OCI-M2 (cell line): Measurements from ENCODE around the gene CABP1.

Experiments used
- DNase-seq: peaks from one replicate; lab custom pipeline; 2025; ENCODE audit not compliant: unreplicated experiment; lab: John Stamatoyannopoulos, UW

The CABP1 gene

DNA sequence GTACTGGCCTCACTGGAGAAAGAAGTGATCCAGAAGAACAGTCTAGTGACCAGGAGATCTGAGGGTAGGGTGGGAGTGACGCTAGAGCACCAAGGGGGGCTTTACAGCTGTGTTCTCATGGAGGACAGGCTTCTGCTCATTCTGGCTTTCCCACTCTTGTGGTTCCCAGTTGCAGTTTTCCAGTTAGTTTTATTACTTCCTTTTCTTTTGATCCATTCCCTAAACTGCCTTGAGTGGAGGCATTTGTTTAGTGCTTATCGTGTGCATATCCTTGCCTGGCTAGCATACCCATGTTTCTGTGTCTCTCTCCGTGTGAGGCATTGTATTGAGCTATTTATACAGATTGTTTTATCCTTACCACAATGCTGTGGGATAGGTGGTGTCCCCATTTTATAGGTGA is 50.6 kb downstream of the CABP1 start:
- no peak for DNase-seq

- no peak for DNase-seq
Measured at GRCh38 chr12:120692524-120693033, 52.2 kb downstream of the CABP1 start.

GRCh38 chr12:120693848-120694247 is 53.4 kb downstream of the CABP1 start:
- no peak for DNase-seq

DNA sequence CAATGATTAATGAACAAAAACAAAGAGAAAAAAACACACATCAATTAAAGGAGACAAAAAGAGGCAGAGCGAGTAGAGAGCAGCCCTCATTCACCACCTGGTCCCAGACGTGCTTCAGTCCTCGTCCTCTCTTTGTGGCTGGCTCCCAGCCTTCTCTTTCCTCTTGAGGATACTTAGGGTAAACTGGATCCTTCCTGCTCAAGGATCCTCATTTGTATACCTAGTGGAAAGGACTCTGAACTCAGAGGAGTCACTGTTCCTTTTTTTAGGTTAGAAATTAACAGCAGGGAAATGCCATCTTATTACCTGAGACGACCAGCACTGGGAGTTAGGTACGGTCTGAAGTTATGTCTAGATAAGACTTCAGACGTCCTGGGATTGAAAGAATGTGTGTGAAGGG is 56.2 kb downstream of the CABP1 start:
- DNase-seq = no peak

- DNase-seq = no peak
Measured at GRCh38 chr12:120697344-120697743, 56.9 kb downstream of the CABP1 start.

GRCh38 chr12:120698665-120699064 is 58.2 kb downstream of the CABP1 start:
- no peak for DNase-seq

DNA sequence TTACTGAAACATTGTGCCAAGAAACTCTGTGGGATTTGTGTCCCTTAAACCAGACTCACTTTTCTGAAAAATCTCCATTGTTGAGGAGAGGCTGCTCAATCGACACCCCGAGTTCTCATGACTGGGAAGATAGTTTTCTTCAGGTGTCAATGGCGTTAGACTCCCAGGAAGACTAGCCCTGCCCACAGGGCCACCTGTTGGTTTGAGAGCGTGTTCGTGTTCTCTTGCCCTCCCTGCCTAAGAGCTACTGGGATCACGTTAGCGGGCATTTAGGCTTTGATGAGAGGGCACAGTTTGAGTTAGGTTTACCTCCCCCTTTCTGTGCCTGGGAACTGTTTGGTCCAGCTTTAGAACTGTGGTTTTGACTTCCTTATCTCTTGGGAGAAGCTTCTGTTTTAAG is 59.1 kb downstream of the CABP1 start:
- no peak for DNase-seq

- no peak for DNase-seq
Measured at GRCh38 chr12:120700886-120701285, 60.5 kb downstream of the CABP1 start.

DNA sequence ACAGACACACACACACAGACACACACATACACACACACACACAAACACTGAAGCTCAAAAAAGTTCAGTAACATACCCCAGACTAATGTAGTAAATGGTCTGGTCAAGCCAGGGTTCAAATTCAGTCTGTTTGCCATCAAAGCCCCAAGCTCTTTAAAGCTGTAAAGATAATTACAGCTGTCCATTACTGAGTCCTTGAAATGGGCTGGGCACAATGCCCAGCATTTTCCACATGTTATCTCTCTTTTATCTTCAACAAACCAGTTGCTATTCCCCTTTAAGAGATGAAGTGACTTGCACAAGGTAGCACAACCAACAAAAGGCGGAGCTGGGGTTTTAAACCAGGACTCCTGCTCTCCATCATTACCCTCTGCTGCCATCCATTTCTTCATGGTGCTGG is 62.2 kb downstream of the CABP1 start:
- no peak for DNase-seq

GRCh38 chr12:120703311-120703942 is 63.0 kb downstream of the CABP1 start:
- no peak for DNase-seq

GRCh38 chr12:120705618-120706017 is 65.2 kb downstream of the CABP1 start:
- no peak for DNase-seq

DNA sequence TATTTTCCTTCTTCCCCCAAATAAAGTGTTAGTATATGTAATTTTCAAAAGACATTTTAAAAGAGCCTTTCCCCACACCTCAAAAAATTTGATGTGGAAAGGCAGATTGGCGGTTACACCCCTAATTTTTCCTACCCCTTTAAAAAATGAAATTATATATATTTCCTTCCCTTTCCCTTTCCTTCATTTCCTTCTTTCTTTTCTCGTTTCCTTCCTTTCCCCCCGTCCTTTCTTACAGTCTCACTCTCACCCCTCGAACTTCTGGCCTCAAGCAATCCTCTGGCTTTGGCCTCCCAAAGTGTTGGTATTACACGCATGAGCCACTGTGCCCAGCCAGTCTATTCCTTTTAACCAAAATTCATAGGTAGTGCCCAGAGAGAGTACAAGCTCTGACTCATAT is 65.6 kb downstream of the CABP1 start:
- no peak for DNase-seq

DNA sequence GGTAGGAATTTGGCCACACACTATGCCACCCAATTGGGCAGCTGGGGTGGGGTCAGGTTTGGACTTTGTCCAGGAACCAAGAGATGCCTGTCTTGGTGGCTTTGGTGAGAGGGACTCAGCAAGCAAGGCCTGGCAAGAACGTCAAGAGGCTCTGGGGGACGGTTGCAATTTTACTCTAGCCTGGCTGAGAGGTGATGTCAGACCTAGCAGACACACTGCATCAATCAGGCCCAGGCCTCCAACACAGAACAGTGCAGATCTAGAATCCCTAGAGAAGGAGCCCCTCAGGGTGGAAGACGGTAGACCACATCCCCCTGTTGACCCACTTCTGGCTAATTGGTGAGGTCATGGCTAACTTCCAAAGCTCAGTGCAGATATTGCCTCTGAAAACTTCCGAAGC is 68.2 kb downstream of the CABP1 start:
- DNase-seq = no peak

DNA sequence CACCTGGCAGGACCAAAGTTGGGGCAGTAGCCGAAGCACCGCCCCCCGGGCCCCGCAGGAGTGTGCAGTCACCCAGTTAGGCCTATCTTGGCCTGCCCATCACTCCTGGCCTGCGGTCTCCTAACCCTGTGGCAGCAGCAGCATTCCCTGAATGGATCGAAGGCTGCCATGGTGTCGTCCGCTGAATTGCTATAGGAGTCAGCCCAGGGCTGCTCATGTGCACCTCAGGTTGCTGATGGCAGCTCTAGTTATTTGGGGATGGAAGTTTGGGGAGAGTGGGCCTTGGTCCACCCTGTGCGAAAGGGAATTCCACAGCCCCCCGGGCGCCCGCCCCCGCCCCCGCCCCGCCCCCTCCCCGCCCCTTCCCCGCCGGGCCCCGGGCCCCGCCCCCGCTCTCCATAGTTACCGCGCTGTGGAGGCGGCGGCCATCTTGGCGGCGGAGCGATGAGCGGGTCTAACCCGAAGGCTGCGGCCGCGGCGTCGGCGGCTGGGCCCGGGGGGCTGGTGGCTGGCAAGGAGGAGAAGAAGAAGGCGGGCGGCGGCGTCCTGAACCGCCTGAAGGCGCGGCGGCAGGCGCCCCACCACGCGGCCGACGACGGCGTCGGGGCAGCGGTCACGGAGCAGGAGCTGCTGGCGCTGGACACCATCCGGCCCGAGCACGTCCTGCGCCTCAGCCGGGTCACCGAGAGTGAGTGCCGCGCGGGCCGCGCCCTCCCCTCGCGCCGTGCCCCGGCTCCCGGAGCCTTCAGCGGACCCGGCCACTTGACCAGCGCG is 69.8 kb downstream of the CABP1 start, which contains the start of gene UNC119B:
TSS of gene UNC119B (plus strand) at position 428 of the 774 bp plus-strand sequence. CDS start at position 445, 17 bp downstream.
- DNase-seq = no peak

DNA sequence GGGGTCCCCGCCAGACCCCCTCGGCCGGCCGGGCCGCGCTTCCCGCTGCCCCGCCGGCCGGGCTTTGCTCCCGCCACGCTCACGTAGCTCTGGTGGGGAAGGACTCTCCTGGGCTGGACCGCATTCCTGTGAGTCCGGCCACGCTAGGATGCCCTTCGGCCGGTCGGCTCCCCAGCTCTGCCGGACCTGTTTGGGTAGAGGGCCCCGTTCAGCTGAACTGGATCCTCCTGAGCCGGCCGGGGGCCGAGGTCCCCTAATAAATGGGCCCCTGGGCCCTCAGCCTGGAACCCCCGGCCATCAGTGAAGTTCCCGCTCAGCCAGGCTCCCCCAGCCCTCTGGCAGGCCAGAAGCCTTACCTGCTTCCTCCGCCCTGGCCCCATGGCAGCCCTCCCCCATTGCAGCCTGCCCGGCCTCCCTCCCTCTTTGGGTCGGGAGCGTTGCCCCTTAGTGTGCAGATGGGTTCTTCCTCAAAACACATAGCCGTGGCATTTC is 70.4 kb downstream of the CABP1 start:
- DNase-seq = no peak

- DNase-seq = no peak
Measured at GRCh38 chr12:120711411-120711810, 71.0 kb downstream of the CABP1 start.

DNA sequence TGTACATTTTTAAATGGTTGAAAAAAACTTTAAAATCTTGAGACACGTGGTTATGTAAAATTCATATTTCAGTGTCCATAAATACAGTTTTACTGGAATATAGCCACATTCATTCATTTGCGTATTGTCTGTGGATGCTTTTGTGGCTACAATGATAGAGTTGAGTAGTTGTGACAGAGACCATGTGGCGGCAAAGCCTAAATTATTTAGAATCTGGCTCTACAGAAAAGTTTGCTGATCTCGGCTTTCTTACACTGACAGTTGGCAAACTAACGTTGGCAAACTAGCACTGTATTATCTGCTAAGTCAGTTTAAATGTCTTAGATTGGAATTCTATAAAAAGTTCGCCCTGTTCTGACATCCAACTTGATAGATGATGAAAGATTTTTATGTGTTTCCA is 72.2 kb downstream of the CABP1 start:
- DNase-seq = no peak

DNA sequence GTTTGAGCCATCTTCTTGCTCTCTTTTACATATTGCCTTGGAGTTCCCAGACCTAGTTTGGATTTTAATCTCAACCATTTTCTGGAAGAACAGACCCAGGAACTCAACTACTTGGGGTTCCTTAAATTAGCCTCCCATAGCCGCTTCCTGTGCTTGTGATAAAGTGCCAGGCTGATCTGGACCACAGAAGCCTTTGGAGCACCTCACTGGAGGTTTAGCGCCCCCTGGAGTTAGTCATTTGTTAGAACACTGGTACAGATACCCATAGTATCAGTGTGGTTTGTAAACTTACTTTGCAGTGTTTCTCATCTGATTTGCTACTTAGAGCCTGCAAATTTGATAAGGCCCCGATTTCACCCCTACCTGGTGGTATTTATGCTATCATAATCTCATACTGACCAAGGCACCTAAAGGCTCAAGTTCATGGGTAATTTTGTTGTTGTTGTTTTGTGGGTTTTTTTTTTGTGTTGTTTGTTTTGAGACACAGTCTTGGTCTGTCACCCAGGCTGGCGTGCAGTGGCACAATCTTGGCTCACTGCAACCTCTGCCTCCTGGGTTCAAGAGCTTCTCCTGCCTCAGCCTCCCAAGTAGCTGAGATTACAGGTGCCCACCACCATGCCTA is 73.5 kb downstream of the CABP1 start:
- DNase-seq = no peak
